ENCODE data around the gene ARHGAP22. TPM values are rescaled to one million over a fixed set of nuclear protein-coding genes. Genes with fewer than 3 reads are reported as not detected.

Gene ARHGAP22
- total and polyA plus RNA-seq, 2 of the 4 experiments (the other 2 are of a cell fraction): 28.3 to 30.2 TPM

GRCh38 chr10:48609441-48609840 lies 4.6 kb upstream of the ARHGAP22 start:
- POLR2A ChIA-PET (ENCODE audit: unreplicated experiment): no interaction called here

More at GRCh38 chr10:48609441-48609840, 4.6 kb upstream of the ARHGAP22 start:
- CTCF ChIA-PET: interaction anchor here (1.5 to 5.4 kb wide), 2 partner anchors 16 to 47 kb away, joined by 4 to 48 read pairs; no protein-coding TSS in a partner anchor
- Histone ChIP-seq H3K23ac (ENCODE audit: low read depth, low read length) (no peak overlapping the region), H3K18ac (ENCODE audit: low read depth, low read length) (no peak overlapping the region), H4K8ac (ENCODE audit: low read depth in 2 of 2, low read length in 2 of 2) (peak overlapping the region; percentile 35 to 58; a peak in 1 of 4 replicates), H2AK9ac (replicated peaks; ENCODE audit: low read depth, low read length, poor library complexity) (no peak overlapping the region), H3K79me1 (ENCODE audit: low read depth in 1 of 2, low read length in 2 of 2) (peaks cover 4 to 46% of the 10 kb centered on the region in 2 experiments), H3K4me1 (ENCODE audit: control insufficient read depth, insufficient read depth, low read length) (peaks cover 32% of the 10 kb centered on the region), H3K9ac (ENCODE audit: low read depth, low read length) (no peak overlapping the region), H4K5ac (ENCODE audit: low read depth, low read length) (no peak overlapping the region), H2BK120ac (ENCODE audit: low read depth, low read length) (peak overlapping the region; percentile 21; the same call in 1 of the 2 replicates), H3K4me2 (ENCODE audit: low read depth, low read length) (no peak overlapping the region), H3K14ac (replicated peaks; ENCODE audit: low read depth, low read length) (peak overlapping the region; percentile 16; the same call in 1 of the 2 replicates), H2AFZ (replicated peaks; ENCODE audit: low read length, poor library complexity) (no peak overlapping the region), H3K27me3 (ENCODE audit: control insufficient read depth, insufficient read depth, low read length) (no peaks in the 10 kb centered on the region), H3K4me3 (ENCODE audit: insufficient read depth, low read depth, low read length) (no peak overlapping the region), H3K27ac (ENCODE audit: insufficient read depth, low read length) (no peak overlapping the region), H3K36me3 (ENCODE audit: control insufficient read depth, insufficient read depth, low read length) (no peaks in the 10 kb centered on the region), H3K4ac (ENCODE audit: low read depth, low read length) (peak overlapping the region; percentile 84), H3K9me3 (ENCODE audit: control insufficient read depth, insufficient read depth, low read length) (no peaks in the 10 kb centered on the region), H4K91ac (ENCODE audit: insufficient read depth, low read depth, low read length) (no peak overlapping the region; the same call in 1 of the 2 replicates), H2BK15ac (ENCODE audit: low read depth, low read length) (peak overlapping the region; percentile 67; the same call in 1 of the 3 replicates), H2AK5ac (ENCODE audit: low read depth, low read length) (peak overlapping the region; percentile 72; the same call in 1 of the 2 replicates), H3K9me1 (ENCODE audit: insufficient read depth, low read length) (peaks cover 41% of the 10 kb centered on the region), H3K56ac (ENCODE audit: extremely low read depth, insufficient read depth, low read length) (no peak overlapping the region), H2BK5ac (ENCODE audit: low read depth, low read length, poor library complexity, severe bottlenecking) (no peak overlapping the region), H2BK20ac (ENCODE audit: low read depth, low read length) (peak overlapping the region; percentile 57), H4K20me1 (ENCODE audit: insufficient read depth, low read length) (no peaks in the 10 kb centered on the region)
- DNase-seq (no peak), ATAC-seq (ENCODE audit: low read depth) (no peak)
- dilution Hi-C loops (cut with HindIII; ENCODE audit: low sequenced_read_pairs, unreplicated experiment): no loop called here
- no TSS peak for BruUV-seq (replicated peaks)
- TF ChIP-seq ELK1 (IDR thresholded peaks at IDR 0.05; ENCODE audit: borderline replicate concordance, low read depth, low read length) (no peak), BHLHE40 (IDR thresholded peaks at IDR 0.05; ENCODE audit: low read depth, low read length) (no peak), SMC3 (IDR thresholded peaks at IDR 0.05; ENCODE audit: low read depth, low read length) (no peak), FOS (IDR thresholded peaks at IDR 0.05; ENCODE audit: low read depth, low read length) (no peak), CTCF (conservative IDR thresholded peaks at IDR 0.05; ENCODE audit: low read depth, low read length) (no peak), POLR2A (IDR thresholded peaks at IDR 0.05; ENCODE audit: low read depth, low read length) (no peak), MAZ (IDR thresholded peaks at IDR 0.05; ENCODE audit: borderline replicate concordance, low read depth, low read length) (no peak), CHD1 (IDR thresholded peaks at IDR 0.05; ENCODE audit: low read depth, low read length) (no peak), MAFK (IDR thresholded peaks at IDR 0.05; ENCODE audit: low read depth, low read length) (no peak), RAD21 (IDR thresholded peaks at IDR 0.05; ENCODE audit: low read length) (no peak)
- WGBS, 2 experiments (ENCODE audit: extremely low coverage in 2 of 2, insufficient read length in 1 of 2): 100% methylated on average over 1 of the region's 5 CpGs; no CpG with 5 or more reads in 1 of the 2 experiments
- in situ Hi-C loops (cut with MboI; ENCODE audit: low sequenced_read_pairs): no loop called here
- intact Hi-C loops (cut with micrococcal nuclease): loop anchor here (5.0 to 10.0 kb wide), 2 partner anchors 55 to 247 kb away; no protein-coding TSS in a partner anchor

Measured in IMR-90 (cell line).